Esophagus squamous epithelium (tissue), 5 donors: ENCODE data around the gene CA10. TPM values are rescaled to one million over a fixed set of nuclear protein-coding genes. Genes with fewer than 3 reads are reported as not detected.

Experiments used
- DNase-seq: peaks from one replicate; lab custom pipeline; 2025; lab: John Stamatoyannopoulos, UW
- H3K27ac ChIP-seq, 4 donors: fragments of 200-600 bp; sonication (generic); one replicate each; pipeline ENCODE4 v1.5.1; 2016 to 2019; ENCODE audit warnings: mild to moderate bottlenecking in 1 of 4
- H3K27me3 ChIP-seq, 4 donors: fragments of 200-600 bp; sonication (generic); 1 replicate in 3 of 4; 2 replicates in 1 of 4; pipeline versions ENCODE4 v1.5.1 to v1.6.0; 2017 to 2021; ENCODE audit warnings: antibody characterized with exemption in 1 of 4
- H3K36me3 ChIP-seq, 3 donors: fragments of 200-600 bp; sonication (generic); one replicate each; pipeline ENCODE4 v1.5.1; 2016 to 2019
- H3K4me1 ChIP-seq, 3 donors: fragments of 200-600 bp; sonication (generic); one replicate each; pipeline ENCODE4 v1.5.1; 2017 to 2019
- H3K4me3 ChIP-seq, 4 donors: fragments of 200-600 bp; sonication (generic); 1 replicate in 3 of 4; 2 replicates in 1 of 4; pipeline ENCODE4 v1.5.1; 2016 to 2019; ENCODE audit warnings: mild to moderate bottlenecking in 2 of 4, moderate library complexity in 1 of 4
- H3K9me3 ChIP-seq, 3 donors: fragments of 200-600 bp; sonication (generic); one replicate each; pipeline ENCODE4 v1.5.1; 2016 to 2019
- POLR2A ChIP-seq, 4 donors: fragments of 450-650 bp; IDR thresholded peaks; one replicate each; pipeline ENCODE4 v1.6.1; 2017; ENCODE audit warnings: antibody characterized with exemption in 4 of 4, mild to moderate bottlenecking in 4 of 4, moderate library complexity in 3 of 4
- WGBS, 2 donors: methylation state at CpG; one replicate each; pipeline ENCODE4 v1.1.5; 2018; 5-methylcytosine and 5-hydroxymethylcytosine counted together
- intact Hi-C: fragments of 100-400 bp; cut with DNase I; formaldehyde crosslinking; loops from one replicate; pipeline ENCODE4 v1.15.0; 2022
- total RNA-seq, 4 donors: library from RNA; depleted of rRNA; stranded (reverse); fragments of >200 nt; gene quantifications; one replicate each; pipeline ENCODE4 v1.1.0, GENCODE V29; 2016
- TF ChIP-seq, protein P1 (sequence below), 6 experiments: fragments of 450-650 bp in 4 of 6; fragments of 200-600 bp in 2 of 6; sonication (generic) in 2 of 6; IDR thresholded peaks; one replicate each; pipeline ENCODE4 v1.5.1; 2016 to 2019; ENCODE audit warnings: antibody characterized with exemption in 6 of 6, mild to moderate bottlenecking in 4 of 6, moderate library complexity in 4 of 6
- donor health status: DM: yes; HTN: yes; CAD: no.

Gene CA10
- total RNA-seq, 4 donors from 2014 or later = 0.38 TPM; not detected in 3

DNA sequence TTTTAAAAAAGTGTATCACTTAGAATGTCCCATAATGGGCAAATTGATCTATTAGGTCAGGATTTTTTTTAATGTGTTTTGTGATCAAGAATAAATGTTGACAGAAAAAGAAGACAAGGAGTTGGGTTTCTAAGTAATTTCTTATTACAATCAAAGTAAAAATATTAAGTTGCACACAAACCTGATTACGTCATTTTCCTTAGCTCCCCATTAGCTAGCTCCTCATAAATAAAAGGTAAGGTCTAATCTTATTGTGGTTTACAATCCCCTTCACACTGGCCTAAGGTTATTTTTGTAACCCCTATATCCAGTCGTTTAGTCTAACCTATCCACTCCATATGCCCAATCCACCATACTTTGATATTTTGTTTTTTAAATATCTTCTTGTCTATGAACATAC, 7.6 kb downstream of the CA10 start:
- Histone ChIP-seq H3K4me1 (peaks cover 0 to 6% (median 0%) of the 10 kb centered on the region in 3 donors), H3K36me3 (no peaks in the 10 kb centered on the region), H3K4me3 (no peak overlapping the region), H3K27me3 (peaks cover 0 to 13% (median 0%) of the 10 kb centered on the region in 4 donors), H3K9me3 (no peaks in the 10 kb centered on the region), H3K27ac (no peak overlapping the region)
- TF ChIP-seq POLR2A (IDR thresholded peaks at IDR 0.05) = no peak
- TF ChIP-seq, protein P1, sequence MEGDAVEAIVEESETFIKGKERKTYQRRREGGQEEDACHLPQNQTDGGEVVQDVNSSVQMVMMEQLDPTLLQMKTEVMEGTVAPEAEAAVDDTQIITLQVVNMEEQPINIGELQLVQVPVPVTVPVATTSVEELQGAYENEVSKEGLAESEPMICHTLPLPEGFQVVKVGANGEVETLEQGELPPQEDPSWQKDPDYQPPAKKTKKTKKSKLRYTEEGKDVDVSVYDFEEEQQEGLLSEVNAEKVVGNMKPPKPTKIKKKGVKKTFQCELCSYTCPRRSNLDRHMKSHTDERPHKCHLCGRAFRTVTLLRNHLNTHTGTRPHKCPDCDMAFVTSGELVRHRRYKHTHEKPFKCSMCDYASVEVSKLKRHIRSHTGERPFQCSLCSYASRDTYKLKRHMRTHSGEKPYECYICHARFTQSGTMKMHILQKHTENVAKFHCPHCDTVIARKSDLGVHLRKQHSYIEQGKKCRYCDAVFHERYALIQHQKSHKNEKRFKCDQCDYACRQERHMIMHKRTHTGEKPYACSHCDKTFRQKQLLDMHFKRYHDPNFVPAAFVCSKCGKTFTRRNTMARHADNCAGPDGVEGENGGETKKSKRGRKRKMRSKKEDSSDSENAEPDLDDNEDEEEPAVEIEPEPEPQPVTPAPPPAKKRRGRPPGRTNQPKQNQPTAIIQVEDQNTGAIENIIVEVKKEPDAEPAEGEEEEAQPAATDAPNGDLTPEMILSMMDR (IDR thresholded peaks at IDR 0.05) = no peak
- WGBS, 2 donors = 73 to 78% methylated on average over 2 of the region's 2 CpGs
- no peak for DNase-seq
- intact Hi-C loops = no loop called here

GRCh38 chr17:52149626-52150025, 8.9 kb downstream of the CA10 start:
- Histone ChIP-seq H3K9me3 (no peaks in the 10 kb centered on the region), H3K27ac (no peak overlapping the region), H3K27me3 (peaks cover 0 to 2% (median 0%) of the 10 kb centered on the region in 4 donors), H3K4me3 (no peak overlapping the region), H3K36me3 (no peaks in the 10 kb centered on the region), H3K4me1 (peaks cover 0 to 6% (median 0%) of the 10 kb centered on the region in 3 donors)
- DNase-seq = no peak
- TF ChIP-seq, protein P1 (IDR thresholded peaks at IDR 0.05) = no peak
- TF ChIP-seq POLR2A (IDR thresholded peaks at IDR 0.05) = no peak
- intact Hi-C loops = no loop called here
- 88 to 100% methylated on average over 1 of the region's 1 CpG for WGBS, 2 donors

GRCh38 chr17:52148969-52149351, 9.6 kb downstream of the CA10 start:
- Histone ChIP-seq H3K27ac (no peak overlapping the region), H3K36me3 (no peaks in the 10 kb centered on the region), H3K9me3 (no peaks in the 10 kb centered on the region), H3K4me3 (no peak overlapping the region), H3K27me3 (no peaks in the 10 kb centered on the region), H3K4me1 (peaks cover 0 to 6% (median 0%) of the 10 kb centered on the region in 3 donors)
- 19 to 50% methylated on average over 1 of the region's 1 CpG for WGBS, 2 donors
- TF ChIP-seq, protein P1 (IDR thresholded peaks at IDR 0.05) = no peak
- TF ChIP-seq POLR2A (IDR thresholded peaks at IDR 0.05) = no peak
- intact Hi-C loops = no loop called here
- DNase-seq = no peak

DNA sequence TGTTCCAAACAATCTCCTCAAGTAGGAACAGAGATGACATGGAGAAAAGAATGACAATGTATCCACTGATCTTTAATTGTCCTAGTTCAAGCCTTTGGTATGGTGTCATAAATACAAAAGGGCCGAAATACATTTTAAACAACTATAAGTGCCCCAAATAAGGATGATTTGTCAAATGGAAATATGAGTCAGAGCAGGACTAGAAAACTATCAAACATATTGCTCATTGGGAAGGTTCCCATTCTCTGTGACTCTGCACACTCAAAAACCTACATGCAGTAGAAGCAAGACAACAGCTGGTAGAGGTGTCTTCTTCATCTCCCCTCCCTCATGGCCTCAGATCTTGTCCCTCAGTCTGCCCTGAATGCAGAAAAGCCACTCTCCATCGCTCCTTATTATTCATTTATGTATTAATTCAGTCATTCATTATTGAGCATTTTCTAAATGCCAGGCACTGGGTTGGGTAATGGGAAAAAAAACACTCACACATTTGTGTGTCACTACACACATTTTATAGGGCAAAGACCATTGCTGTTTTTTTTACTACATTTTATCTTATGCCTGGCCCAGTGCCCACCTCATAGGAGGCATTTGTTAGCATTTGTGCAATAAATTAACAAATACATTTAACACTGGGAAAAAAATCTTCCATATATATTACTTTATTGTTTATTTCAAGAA, 10.1 kb downstream of the CA10 start:
- H3K9me3 ChIP-seq = no peaks in the 10 kb centered on the region
- H3K4me3 ChIP-seq = no peak overlapping the region
- no peak for DNase-seq
- intact Hi-C loops = no loop called here
- 60 to 61% methylated on average over 2 of the region's 2 CpGs for whole genome bisulfite sequencing, 2 donors
- no peaks in the 10 kb centered on the region for H3K36me3 ChIP-seq
- TF ChIP-seq, protein P1 (IDR thresholded peaks at IDR 0.05) = no peak
- no peak for TF ChIP-seq POLR2A (IDR thresholded peaks at IDR 0.05)
- H3K4me1 ChIP-seq = peaks cover 0 to 6% (median 0%) of the 10 kb centered on the region in 3 donors
- peak overlapping the region in 2 of 4 donors; percentile 39 to 66 for H3K27ac ChIP-seq
- H3K27me3 ChIP-seq = no peaks in the 10 kb centered on the region

DNA sequence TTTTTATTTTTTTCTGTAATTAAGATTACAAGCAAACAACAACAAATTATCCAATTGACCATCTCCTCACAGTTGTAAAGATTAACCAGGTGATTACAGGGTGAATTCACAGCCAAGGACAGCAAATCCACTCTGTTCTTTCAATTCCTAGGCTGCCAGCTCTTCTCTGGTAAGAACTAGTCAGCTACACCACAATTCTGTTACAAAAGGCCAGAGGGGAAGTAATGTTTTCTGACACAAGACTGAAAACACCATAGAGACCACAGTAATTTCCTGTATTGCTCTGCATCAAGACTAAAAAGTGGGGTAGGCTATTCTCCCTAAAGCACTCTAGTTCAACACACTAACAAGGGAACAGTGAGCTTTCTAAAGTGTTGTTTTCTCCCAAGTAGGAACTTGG, 10.6 kb downstream of the CA10 start:
- DNase-seq = no peak
- Histone ChIP-seq H3K36me3 (no peaks in the 10 kb centered on the region), H3K27me3 (no peaks in the 10 kb centered on the region), H3K4me1 (peaks cover 0 to 6% (median 0%) of the 10 kb centered on the region in 3 donors), H3K9me3 (no peaks in the 10 kb centered on the region), H3K4me3 (no peak overlapping the region), H3K27ac (peak overlapping the region in 2 of 4 donors; percentile 39 to 66)
- no peak for TF ChIP-seq POLR2A (IDR thresholded peaks at IDR 0.05)
- TF ChIP-seq, protein P1 (IDR thresholded peaks at IDR 0.05) = no peak
- intact Hi-C loops = no loop called here
